ENCODE measurements around the gene ADSL. TPM values are rescaled to one million over a fixed set of nuclear protein-coding genes. Genes with fewer than 3 reads are reported as not detected.

The ADSL gene
- total and polyA plus RNA-seq, 4 donors = 19.4 to 54.5 (median 39.8) TPM

DNA sequence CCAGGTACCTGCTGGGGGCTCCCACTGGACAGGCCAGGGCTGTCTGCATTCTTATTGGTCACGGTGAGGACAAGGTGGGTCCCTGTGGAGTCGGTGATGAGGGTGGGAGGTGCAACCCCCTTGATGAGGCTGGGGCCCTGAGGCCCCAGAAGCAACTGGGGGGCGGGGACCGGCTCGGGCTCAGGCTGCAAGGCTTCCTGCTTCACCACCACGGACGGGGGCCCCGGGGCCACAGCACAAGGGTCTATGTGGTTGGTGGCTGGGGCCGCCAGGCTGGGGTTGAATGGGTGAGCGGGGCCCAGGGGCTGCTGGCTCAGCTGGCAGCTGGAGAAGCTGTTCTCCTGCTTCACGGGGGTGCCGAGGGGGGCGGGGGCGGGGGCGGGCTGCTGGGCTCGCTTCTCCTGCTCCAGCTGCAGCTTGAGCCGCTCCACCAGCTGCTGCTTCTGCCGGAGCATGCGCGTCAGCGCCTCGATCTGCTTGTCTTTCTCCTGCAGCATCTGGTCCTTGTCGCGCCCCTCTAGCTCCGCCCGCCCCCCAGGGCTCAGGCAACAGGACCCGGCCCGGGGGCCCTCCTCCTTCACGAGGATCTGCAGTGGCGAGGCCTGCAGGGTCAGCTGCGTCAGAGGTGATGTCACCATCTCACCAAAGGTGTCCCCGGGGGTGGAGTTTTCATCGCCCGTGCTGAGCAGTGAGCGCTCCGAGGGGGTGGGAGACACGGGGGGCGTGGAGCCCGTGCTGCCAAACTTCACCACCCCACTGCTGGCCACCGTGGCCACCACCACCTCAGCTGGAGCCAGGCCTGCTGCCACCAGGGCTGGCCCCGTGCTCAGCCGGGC lies 72.3 kb downstream of the ADSL start:
- H3K9me3 ChIP-seq (ENCODE audit: control insufficient read depth in 4 of 4, low read length in 3 of 4) = no peaks in the 10 kb centered on the region
- H3K4me1 ChIP-seq (ENCODE audit: control insufficient read depth in 4 of 4, insufficient read depth in 4 of 4, low read length in 3 of 4) = peaks cover 0 to 4% (median 0%) of the 10 kb centered on the region in 4 donors
- no peak for DNase-seq (ENCODE audit: low spot score)
- H3K27me3 ChIP-seq (ENCODE audit: control insufficient read depth in 4 of 4, insufficient read depth in 4 of 4, low read length in 3 of 4) = no peaks in the 10 kb centered on the region
- no peak for TF ChIP-seq RAD21 (IDR thresholded peaks at IDR 0.05)
- TF ChIP-seq ATF3 (IDR thresholded peaks at IDR 0.05) = no peak
- TF ChIP-seq, protein P1, sequence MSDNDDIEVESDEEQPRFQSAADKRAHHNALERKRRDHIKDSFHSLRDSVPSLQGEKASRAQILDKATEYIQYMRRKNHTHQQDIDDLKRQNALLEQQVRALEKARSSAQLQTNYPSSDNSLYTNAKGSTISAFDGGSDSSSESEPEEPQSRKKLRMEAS (IDR thresholded peaks at IDR 0.05) = no peak
- TF ChIP-seq ZBTB33 (IDR thresholded peaks at IDR 0.05) = no peak
- no peak for TF ChIP-seq RXRA (IDR thresholded peaks at IDR 0.05)
- no peak for TF ChIP-seq HNF4A (conservative IDR thresholded peaks at IDR 0.05)
- TF ChIP-seq CTCF (IDR thresholded peaks at IDR 0.05; ENCODE audit: low read depth, low read length, missing input control) = no peak
- TF ChIP-seq EGR1 (IDR thresholded peaks at IDR 0.05; ENCODE audit: low read depth in 2 of 2) = no peak
- no peak for TF ChIP-seq SP1 (IDR thresholded peaks at IDR 0.05)
- TF ChIP-seq REST (IDR thresholded peaks at IDR 0.05) = no peak
- TF ChIP-seq FOXA1 (IDR thresholded peaks at IDR 0.05) = no peak
- TF ChIP-seq GABPA (IDR thresholded peaks at IDR 0.05 in 1 of 2, conservative IDR thresholded peaks at IDR 0.05 in 1 of 2) = no peak
- TF ChIP-seq JUND (IDR thresholded peaks at IDR 0.05) = no peak
- no peak for TF ChIP-seq TAF1 (conservative IDR thresholded peaks at IDR 0.05)
- no peak for TF ChIP-seq FOXA2 (IDR thresholded peaks at IDR 0.05)
- 91% methylated on average over 42 of the region's 42 CpGs for WGBS
- H3K36me3 ChIP-seq (ENCODE audit: control insufficient read depth in 4 of 4, insufficient read depth in 3 of 4, low read depth in 1 of 4, low read length in 3 of 4) = peaks cover 10 to 53% (median 15%) of the 10 kb centered on the region in 4 donors
- no peak overlapping the region for H3K4me3 ChIP-seq (ENCODE audit: low read depth in 1 of 3, low read length in 3 of 3)
- no peak overlapping the region for H3K9ac ChIP-seq (ENCODE audit: low read depth in 1 of 2, low read length in 2 of 2)
- H3K27ac ChIP-seq (ENCODE audit: low read depth in 1 of 2, low read length in 2 of 2) = no peak overlapping the region

Measured in liver (tissue), 9 donors.